IMR-90 (cell line): Measurements from ENCODE around the gene RNF141. TPM values are rescaled to one million over a fixed set of nuclear protein-coding genes. Genes with fewer than 3 reads are reported as not detected.

Experiments used
- ATAC-seq: fragments of 200-7000 bp; cut with Tn5 transposase; 2 replicates; pipeline ENCODE4 v1.9.1; 2020; ENCODE audit warnings: low read depth, mild to moderate bottlenecking, moderate library complexity
- BruUV-seq: library from RNA; stranded (reverse); fragments of 400-500 nt; replicated peaks from 2 replicates; lab custom pipeline; 2021; lab: Mats Ljungman, UMichigan
- CTCF ChIA-PET: fragments of 300-600 bp; formaldehyde crosslinking; extraction: SDS; loops from one replicate; lab custom pipeline; 2021; ENCODE audit warnings: antibody characterized with exemption; lab: Yijun Ruan, JAX
- POLR2A ChIA-PET: fragments of 300-600 bp; sonication (Branson Sonifier 250); formaldehyde crosslinking; loops from one replicate; lab custom pipeline; 2022; ENCODE audit warnings: antibody characterized with exemption; ENCODE audit not compliant: unreplicated experiment; lab: Charles Lee
- DNase-seq: peaks from one replicate; pipeline ENCODE4 v3.0.0; 2013
- H2AFZ ChIP-seq: replicated peaks from 2 replicates; pipeline ENCODE3; 2013; ENCODE audit warnings: low read length, mild to moderate bottlenecking; ENCODE audit not compliant: poor library complexity
- H2AK5ac ChIP-seq: 2 replicates; pipeline ENCODE4 v1.6.1; 2013; ENCODE audit warnings: low read depth, low read length, inconsistent platforms
- H2AK9ac ChIP-seq: replicated peaks from 2 replicates; pipeline ENCODE3; 2013; ENCODE audit warnings: mild to moderate bottlenecking, low read depth, low read length, moderate library complexity; ENCODE audit not compliant: poor library complexity
- H2BK120ac ChIP-seq: 2 replicates; pipeline ENCODE4 v1.6.1; 2013; ENCODE audit warnings: low read depth, low read length, inconsistent platforms
- H2BK15ac ChIP-seq: 3 replicates; pipeline ENCODE4 v1.6.1; 2013; ENCODE audit warnings: low read depth, low read length, inconsistent platforms
- H2BK20ac ChIP-seq: 2 replicates; pipeline ENCODE4 v1.6.1; 2013; ENCODE audit warnings: low read depth, mild to moderate bottlenecking, inconsistent platforms, low read length, moderate library complexity
- H2BK5ac ChIP-seq: 2 replicates; pipeline ENCODE4 v1.6.1; 2013; ENCODE audit warnings: mild to moderate bottlenecking, low read depth, low read length, inconsistent platforms; ENCODE audit not compliant: poor library complexity, severe bottlenecking
- H3K14ac ChIP-seq: replicated peaks from 2 replicates; pipeline ENCODE4 v1.6.1; 2013; ENCODE audit warnings: low read depth, low read length, inconsistent platforms
- H3K18ac ChIP-seq: 2 replicates; pipeline ENCODE4 v1.6.1; 2013; ENCODE audit warnings: low read depth, low read length, control low read depth
- H3K23ac ChIP-seq: 2 replicates; pipeline ENCODE4 v1.6.1; 2013; ENCODE audit warnings: low read depth, low read length, inconsistent platforms
- H3K27ac ChIP-seq: 2 replicates; pipeline ENCODE4 v1.5.1; 2013; ENCODE audit warnings: mild to moderate bottlenecking, control low read depth, low read length; ENCODE audit not compliant: insufficient read depth
- H3K27me3 ChIP-seq: 2 replicates; pipeline ENCODE4 v1.6.1; 2013; ENCODE audit warnings: low read length; ENCODE audit not compliant: control insufficient read depth, insufficient read depth
- H3K36me3 ChIP-seq: 2 replicates; pipeline ENCODE4 v1.6.1; 2013; ENCODE audit warnings: low read length, mixed read lengths; ENCODE audit not compliant: control insufficient read depth, insufficient read depth
- H3K4ac ChIP-seq: 2 replicates; pipeline ENCODE4 v1.6.1; 2013; ENCODE audit warnings: low read depth, low read length, inconsistent platforms
- H3K4me1 ChIP-seq: 2 replicates; pipeline ENCODE4 v1.6.1; 2013; ENCODE audit warnings: low read length, mixed read lengths; ENCODE audit not compliant: control insufficient read depth, insufficient read depth
- H3K4me2 ChIP-seq: 2 replicates; pipeline ENCODE4 v1.6.1; 2013; ENCODE audit warnings: low read depth, mild to moderate bottlenecking, control low read depth, low read length, moderate library complexity
- H3K4me3 ChIP-seq: 2 replicates; pipeline ENCODE4 v1.5.1; 2013; ENCODE audit warnings: low read depth, mild to moderate bottlenecking, control low read depth, low read length, moderate library complexity; ENCODE audit not compliant: insufficient read depth
- H3K56ac ChIP-seq: 2 replicates; pipeline ENCODE4 v1.6.1; 2013; ENCODE audit warnings: low read length, inconsistent platforms; ENCODE audit not compliant: insufficient read depth; ENCODE audit errors: extremely low read depth
- H3K79me1 ChIP-seq, 2 experiments: 2 replicates each; pipeline ENCODE4 v1.6.1; 2013; ENCODE audit warnings: low read length in 2 of 2, inconsistent platforms in 1 of 2, low read depth in 1 of 2
- H3K9ac ChIP-seq: 2 replicates; pipeline ENCODE4 v1.6.1; 2013; ENCODE audit warnings: low read depth, low read length, control low read depth
- H3K9me1 ChIP-seq: 2 replicates; pipeline ENCODE4 v1.6.1; 2013; ENCODE audit warnings: low read length, inconsistent platforms; ENCODE audit not compliant: insufficient read depth
- H3K9me3 ChIP-seq: 2 replicates; pipeline ENCODE4 v1.6.1; 2013; ENCODE audit warnings: low read length; ENCODE audit not compliant: control insufficient read depth, insufficient read depth
- H4K20me1 ChIP-seq: 2 replicates; pipeline ENCODE4 v1.6.1; 2013; ENCODE audit warnings: low read length, inconsistent platforms; ENCODE audit not compliant: insufficient read depth
- H4K5ac ChIP-seq: 2 replicates; pipeline ENCODE4 v1.6.1; 2013; ENCODE audit warnings: mild to moderate bottlenecking, low read depth, low read length, control low read depth
- H4K8ac ChIP-seq, 2 experiments: 2 replicates each; pipeline ENCODE4 v1.6.1; 2013; ENCODE audit warnings: low read depth in 2 of 2, low read length in 2 of 2, control low read depth in 1 of 2, inconsistent platforms in 1 of 2
- H4K91ac ChIP-seq: 2 replicates; pipeline ENCODE4 v1.6.1; 2013; ENCODE audit warnings: low read depth, low read length, inconsistent platforms; ENCODE audit not compliant: insufficient read depth
- BHLHE40 ChIP-seq: fragments of 150-350 bp; IDR thresholded peaks from 2 replicates; pipeline ENCODE4 v1.6.1; 2016; ENCODE audit warnings: mild to moderate bottlenecking, low read depth, low read length
- CEBPB ChIP-seq: IDR thresholded peaks from 2 replicates; pipeline ENCODE4 v1.6.1; 2012; ENCODE audit warnings: low read depth, low read length, improper control_type of control experiment
- CHD1 ChIP-seq: IDR thresholded peaks from 2 replicates; pipeline ENCODE4 v1.6.1; 2012; ENCODE audit warnings: low read depth, low read length, improper control_type of control experiment
- FOS ChIP-seq: fragments of 150-350 bp; IDR thresholded peaks from 2 replicates; pipeline ENCODE4 v1.6.1; 2016; ENCODE audit warnings: low read depth, low read length
- MAZ ChIP-seq: IDR thresholded peaks from 2 replicates; pipeline ENCODE4 v1.6.1; 2012; ENCODE audit warnings: low read depth, mild to moderate bottlenecking, low read length, improper control_type of control experiment, moderate library complexity, borderline replicate concordance
- MXI1 ChIP-seq: IDR thresholded peaks from 2 replicates; pipeline ENCODE4 v1.6.1; 2012; ENCODE audit warnings: low read depth, mild to moderate bottlenecking, low read length, moderate library complexity, borderline replicate concordance
- NFE2L2 ChIP-seq: fragments of 150-350 bp; IDR thresholded peaks from 2 replicates; pipeline ENCODE4 v1.6.1; 2016; ENCODE audit warnings: low read depth, mild to moderate bottlenecking, low read length
- POLR2A ChIP-seq: IDR thresholded peaks from 2 replicates; pipeline ENCODE4 v1.6.1; 2012; ENCODE audit warnings: mild to moderate bottlenecking, low read depth, low read length
- RAD21 ChIP-seq: IDR thresholded peaks from 2 replicates; pipeline ENCODE4 v1.6.1; 2012; ENCODE audit warnings: low read length, improper control_type of control experiment
- RCOR1 ChIP-seq: IDR thresholded peaks from 2 replicates; pipeline ENCODE4 v1.6.1; 2012; ENCODE audit warnings: mild to moderate bottlenecking, low read length, improper control_type of control experiment; ENCODE audit not compliant: insufficient replicate concordance
- RFX5 ChIP-seq: IDR thresholded peaks from 2 replicates; pipeline ENCODE4 v1.8.0; 2012; ENCODE audit warnings: low read depth, mild to moderate bottlenecking, low read length, moderate library complexity
- SMC3 ChIP-seq: fragments of 150-350 bp; IDR thresholded peaks from 2 replicates; pipeline ENCODE4 v1.6.1; 2016; ENCODE audit warnings: low read depth, mild to moderate bottlenecking, antibody characterized with exemption, low read length, moderate library complexity
- WGBS, 2 experiments: methylation state at CpG; one replicate each; pipeline versions ENCODE4 v1.1.5 to v1.1.7; 2013; ENCODE audit warnings: missing lambda C conversion rate in 2 of 2; ENCODE audit not compliant: insufficient read length in 1 of 2; ENCODE audit errors: extremely low coverage in 2 of 2; 5-methylcytosine and 5-hydroxymethylcytosine counted together
- dilution Hi-C: fragments of 300-500 bp; cut with HindIII; formaldehyde crosslinking; loops from one replicate; pipeline ENCODE4 v1.14.3; 2018; ENCODE audit warnings: low sequenced_read_pairs; ENCODE audit not compliant: unreplicated experiment
- in situ Hi-C: fragments of 300-500 bp; cut with MboI; formaldehyde crosslinking; loops from 3 replicates; pipeline ENCODE4 v1.14.3; 2019; ENCODE audit warnings: low sequenced_read_pairs, inconsistent platforms, mixed read lengths
- intact Hi-C: fragments of 100-400 bp; cut with micrococcal nuclease; formaldehyde crosslinking; loops from 2 replicates; pipeline ENCODE4 v1.10.0; 2022
- polyA plus RNA-seq, 3 experiments: library from polyadenylated mRNA; depleted of rRNA; stranded (reverse); fragments of >200 nt; gene quantifications; 2 replicates each; pipeline ENCODE4 v1.2.3, GENCODE V29; 2012; ENCODE audit warnings: low replicate concordance in 1 of 3
- total RNA-seq: library from RNA; depleted of rRNA; stranded (reverse); fragments of >200 nt; gene quantifications from 2 replicates; pipeline ENCODE4 v1.2.3, GENCODE V29; 2012
- TF ChIP-seq, protein P1 (sequence below): conservative IDR thresholded peaks from 2 replicates; pipeline ENCODE4 v1.5.1; 2012; ENCODE audit warnings: mild to moderate bottlenecking, low read depth, low read length, improper control_type of control experiment
- TF ChIP-seq, protein P2 (sequence below): fragments of 150-350 bp; IDR thresholded peaks from 2 replicates; pipeline ENCODE4 v1.6.1; 2016; ENCODE audit warnings: low read depth, mild to moderate bottlenecking, low read length, moderate library complexity, borderline replicate concordance
- TF ChIP-seq, protein P3 (sequence below): fragments of 150-350 bp; IDR thresholded peaks from 2 replicates; pipeline ENCODE4 v1.6.1; 2017; ENCODE audit warnings: mild to moderate bottlenecking, antibody characterized with exemption, low read length, low read depth

RNF141 gene
- total and polyA plus RNA-seq, 2 of the 4 experiments (the other 2 are of a cell fraction), result 13.8 to 18.6 TPM

DNA sequence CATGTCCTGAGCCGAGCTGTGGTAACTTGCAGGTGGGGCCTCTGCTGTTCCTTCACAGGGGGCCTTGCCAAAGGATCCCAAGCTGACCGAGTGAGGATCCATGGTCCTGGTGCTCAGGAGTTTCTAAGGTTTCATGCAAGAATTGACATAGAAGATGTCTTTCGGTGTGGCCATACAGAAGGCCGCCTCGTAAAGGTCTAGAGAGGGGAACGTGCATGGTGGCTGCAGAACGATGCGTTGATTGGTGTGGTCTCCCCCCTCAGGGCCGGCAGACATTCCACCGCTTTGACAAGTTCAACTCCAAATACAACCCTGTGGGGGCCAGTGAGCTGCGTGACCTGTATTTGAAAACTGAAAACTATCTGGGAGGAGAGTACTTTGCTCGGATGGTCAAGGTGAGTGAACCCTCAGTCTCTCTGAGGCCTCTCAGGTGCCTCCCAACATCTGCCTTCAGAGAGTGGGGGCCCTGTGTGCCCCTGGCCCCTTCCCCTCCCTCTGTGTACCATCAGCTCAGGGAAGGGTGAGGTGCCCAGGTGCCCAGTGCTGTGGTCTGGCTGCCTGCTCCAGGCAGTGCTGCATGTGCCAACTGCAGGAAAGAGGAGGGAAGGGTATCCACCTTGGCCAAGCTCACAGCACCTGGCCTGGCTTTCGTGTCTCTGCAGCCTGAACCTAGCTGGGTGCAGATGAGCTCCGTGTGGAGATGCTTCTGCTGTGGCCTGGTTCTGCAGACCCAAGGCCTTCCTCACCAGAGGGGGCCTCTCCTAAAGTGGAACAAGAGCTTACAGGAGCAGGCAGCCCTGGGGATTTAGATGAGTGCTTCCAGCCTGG lies 46.1 kb downstream of the RNF141 start:
- in situ Hi-C loops, result loop anchor here (5.0 kb wide), 1 partner anchor 83 kb away; no protein-coding TSS in a partner anchor
- POLR2A ChIA-PET, result no interaction called here
- TF ChIP-seq RFX5 (no peak), MXI1 (no peak), SMC3 (no peak), POLR2A (no peak), MAZ (no peak), CHD1 (no peak), RAD21 (no peak), NFE2L2 (no peak), RCOR1 (no peak), BHLHE40 (no peak), CEBPB (no peak), FOS (no peak)
- TF ChIP-seq, protein P1, sequence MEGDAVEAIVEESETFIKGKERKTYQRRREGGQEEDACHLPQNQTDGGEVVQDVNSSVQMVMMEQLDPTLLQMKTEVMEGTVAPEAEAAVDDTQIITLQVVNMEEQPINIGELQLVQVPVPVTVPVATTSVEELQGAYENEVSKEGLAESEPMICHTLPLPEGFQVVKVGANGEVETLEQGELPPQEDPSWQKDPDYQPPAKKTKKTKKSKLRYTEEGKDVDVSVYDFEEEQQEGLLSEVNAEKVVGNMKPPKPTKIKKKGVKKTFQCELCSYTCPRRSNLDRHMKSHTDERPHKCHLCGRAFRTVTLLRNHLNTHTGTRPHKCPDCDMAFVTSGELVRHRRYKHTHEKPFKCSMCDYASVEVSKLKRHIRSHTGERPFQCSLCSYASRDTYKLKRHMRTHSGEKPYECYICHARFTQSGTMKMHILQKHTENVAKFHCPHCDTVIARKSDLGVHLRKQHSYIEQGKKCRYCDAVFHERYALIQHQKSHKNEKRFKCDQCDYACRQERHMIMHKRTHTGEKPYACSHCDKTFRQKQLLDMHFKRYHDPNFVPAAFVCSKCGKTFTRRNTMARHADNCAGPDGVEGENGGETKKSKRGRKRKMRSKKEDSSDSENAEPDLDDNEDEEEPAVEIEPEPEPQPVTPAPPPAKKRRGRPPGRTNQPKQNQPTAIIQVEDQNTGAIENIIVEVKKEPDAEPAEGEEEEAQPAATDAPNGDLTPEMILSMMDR, result no peak
- TF ChIP-seq, protein P2, sequence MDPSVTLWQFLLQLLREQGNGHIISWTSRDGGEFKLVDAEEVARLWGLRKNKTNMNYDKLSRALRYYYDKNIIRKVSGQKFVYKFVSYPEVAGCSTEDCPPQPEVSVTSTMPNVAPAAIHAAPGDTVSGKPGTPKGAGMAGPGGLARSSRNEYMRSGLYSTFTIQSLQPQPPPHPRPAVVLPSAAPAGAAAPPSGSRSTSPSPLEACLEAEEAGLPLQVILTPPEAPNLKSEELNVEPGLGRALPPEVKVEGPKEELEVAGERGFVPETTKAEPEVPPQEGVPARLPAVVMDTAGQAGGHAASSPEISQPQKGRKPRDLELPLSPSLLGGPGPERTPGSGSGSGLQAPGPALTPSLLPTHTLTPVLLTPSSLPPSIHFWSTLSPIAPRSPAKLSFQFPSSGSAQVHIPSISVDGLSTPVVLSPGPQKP, result no peak
- TF ChIP-seq, protein P3, sequence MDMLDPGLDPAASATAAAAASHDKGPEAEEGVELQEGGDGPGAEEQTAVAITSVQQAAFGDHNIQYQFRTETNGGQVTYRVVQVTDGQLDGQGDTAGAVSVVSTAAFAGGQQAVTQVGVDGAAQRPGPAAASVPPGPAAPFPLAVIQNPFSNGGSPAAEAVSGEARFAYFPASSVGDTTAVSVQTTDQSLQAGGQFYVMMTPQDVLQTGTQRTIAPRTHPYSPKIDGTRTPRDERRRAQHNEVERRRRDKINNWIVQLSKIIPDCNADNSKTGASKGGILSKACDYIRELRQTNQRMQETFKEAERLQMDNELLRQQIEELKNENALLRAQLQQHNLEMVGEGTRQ, result no peak

More for the DNA sequence above, 46.1 kb downstream of the RNF141 start:
- no peak overlapping the region for H3K18ac ChIP-seq
- H3K4me2 ChIP-seq, result no peak overlapping the region
- H3K4me3 ChIP-seq, result no peak overlapping the region
- H3K14ac ChIP-seq, result no peak overlapping the region
- H3K27ac ChIP-seq, result no peak overlapping the region
- DNase-seq, result no peak
- no peak overlapping the region for H3K56ac ChIP-seq
- peaks cover 13% of the 10 kb centered on the region for H4K20me1 ChIP-seq
- no peak for ATAC-seq
- H3K23ac ChIP-seq, result no peak overlapping the region
- no peaks in the 10 kb centered on the region for H3K27me3 ChIP-seq
- H3K9me1 ChIP-seq, result peaks cover 40% of the 10 kb centered on the region
- dilution Hi-C loops (no loop called here), intact Hi-C loops (no loop called here)
- no peak overlapping the region for H2BK15ac ChIP-seq
- no peak overlapping the region for H2AFZ ChIP-seq
- H4K5ac ChIP-seq, result no peak overlapping the region
- H2AK5ac ChIP-seq, result peak overlapping the region; percentile 58
- H2BK5ac ChIP-seq, result no peak overlapping the region
- H2BK120ac ChIP-seq, result no peak overlapping the region; the same call in 1 of the 2 replicates
- H3K9ac ChIP-seq, result no peak overlapping the region
- no peak overlapping the region for H4K91ac ChIP-seq
- H4K8ac ChIP-seq, result no peak overlapping the region
- H2AK9ac ChIP-seq, result no peak overlapping the region
- no TSS peak for BruUV-seq
- peaks cover 18% of the 10 kb centered on the region for H3K4me1 ChIP-seq
- CTCF ChIA-PET, result no interaction called here
- no peaks in the 10 kb centered on the region for H3K9me3 ChIP-seq
- peaks cover 18 to 38% of the 10 kb centered on the region in 2 experiments for H3K79me1 ChIP-seq
- H3K4ac ChIP-seq, result no peak overlapping the region
- H2BK20ac ChIP-seq, result no peak overlapping the region
- whole genome bisulfite sequencing, 2 experiments, result 100% methylated on average over 1 of the region's 14 CpGs; no CpG with 5 or more reads in 1 of the 2 experiments
- peaks cover 53% of the 10 kb centered on the region for H3K36me3 ChIP-seq
